ENCODE measurements around the gene ELP5. TPM values are rescaled to one million over a fixed set of nuclear protein-coding genes. Genes with fewer than 3 reads are reported as not detected.

The ELP5 gene
- total and polyA plus RNA-seq, 10 of the 15 experiments (the other 5 are each of a cell fraction or from before 2014, with no cell fraction given): 41.1 to 109 (median 77.5) TPM

DNA sequence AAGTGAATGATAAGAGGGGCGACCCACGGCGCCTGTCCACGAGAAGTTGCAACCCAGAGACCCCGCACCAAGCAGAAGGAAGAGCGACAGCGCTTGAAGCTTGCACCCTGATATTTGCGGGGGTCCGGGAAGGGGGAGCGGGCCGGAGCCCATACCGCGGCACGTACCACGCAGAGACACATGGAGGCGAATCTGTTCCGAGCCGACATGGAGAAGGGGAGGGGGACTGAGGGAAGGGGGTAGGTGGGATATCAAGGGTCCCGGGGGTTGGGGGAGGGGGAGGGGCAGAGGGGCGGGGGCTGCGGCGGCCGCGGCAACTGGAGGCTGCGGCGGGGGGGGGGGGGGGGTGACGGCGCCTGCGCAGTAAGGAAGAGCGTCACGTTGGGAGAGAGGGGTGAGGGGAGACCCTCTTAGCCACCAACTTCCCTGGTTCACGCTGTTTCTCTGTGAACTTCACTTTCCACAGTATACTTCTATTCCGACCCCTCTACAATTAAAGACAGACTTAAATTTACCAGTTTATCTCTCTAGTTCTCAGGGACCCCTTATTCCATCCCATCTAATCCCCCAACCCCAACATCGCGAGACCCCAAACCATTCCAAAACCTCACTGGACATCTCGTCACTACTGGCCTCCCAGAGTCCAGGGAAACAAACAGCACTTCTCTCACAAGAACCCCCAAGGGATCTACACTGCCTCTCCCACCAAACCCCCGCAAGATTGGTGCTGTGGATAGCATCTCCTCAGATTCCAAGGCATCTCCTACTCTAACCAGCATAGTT is 40.3 kb upstream of the ELP5 start:
- ATAC-seq (no peak), DNase-seq (ENCODE audit: low read depth, low spot score) (no peak), FAIRE-seq (no peak)
- no peak overlapping the region for H3K27ac ChIP-seq (ENCODE audit: control insufficient read depth, insufficient read depth)
- in situ Hi-C loops (cut with MboI) (no loop called here), intact Hi-C loops (cut with micrococcal nuclease; ENCODE audit: unreplicated experiment) (loop anchor here (5.0 kb wide), 1 partner anchor 86 kb away; no protein-coding TSS in a partner anchor)
- H2AFZ ChIP-seq (ENCODE audit: control insufficient read depth, low read depth, low read length): no peak overlapping the region
- H3K27me3 ChIP-seq (replicated peaks in 1 of 2; ENCODE audit: control insufficient read depth in 2 of 2, insufficient read depth in 2 of 2, low read length in 1 of 2): no peaks in the 10 kb centered on the region
- WGBS (ENCODE audit: insufficient coverage, insufficient replicate concordance, low lambda C conversion rate, missing lambda C conversion rate): 57% methylated on average over 18 of the region's 37 CpGs
- no peak overlapping the region for H3K4me3 ChIP-seq
- H3K9ac ChIP-seq (ENCODE audit: control insufficient read depth, insufficient read depth, low read length): no peak overlapping the region
- ChIA-PET RAD21 (ENCODE audit: unreplicated experiment) (no interaction called here), CTCF (no interaction called here), SMC1A (ENCODE audit: uncharacterized antibody, unreplicated experiment) (no interaction called here), POLR2A (no interaction called here)
- peaks cover 10% of the 10 kb centered on the region for H3K4me1 ChIP-seq (ENCODE audit: control insufficient read depth, insufficient read depth, low read length)
- no peaks in the 10 kb centered on the region for H3K36me3 ChIP-seq (ENCODE audit: control insufficient read depth in 2 of 2, insufficient read depth in 2 of 2, low read length in 1 of 2)
- no TSS peak for BruUV-seq (replicated peaks)
- no peak overlapping the region for H3K4me2 ChIP-seq (ENCODE audit: control insufficient read depth, insufficient read depth)
- H3K79me2 ChIP-seq (ENCODE audit: control insufficient read depth, insufficient read depth, low read length): no peaks in the 10 kb centered on the region
- no peaks in the 10 kb centered on the region for H3K9me3 ChIP-seq (replicated peaks; ENCODE audit: control insufficient read depth, insufficient read depth, low read length)
- no peaks in the 10 kb centered on the region for H4K20me1 ChIP-seq (ENCODE audit: control insufficient read depth, insufficient read depth)
- no peak for TF ChIP-seq SUZ12 (IDR thresholded peaks at IDR 0.05; ENCODE audit: unreplicated experiment)
- TF ChIP-seq RUNX3 (IDR thresholded peaks at IDR 0.05; ENCODE audit: low read length): no peak
- no peak for TF ChIP-seq BCL11A (IDR thresholded peaks at IDR 0.05; ENCODE audit: low read depth, low read length)
- TF ChIP-seq, protein P1, sequence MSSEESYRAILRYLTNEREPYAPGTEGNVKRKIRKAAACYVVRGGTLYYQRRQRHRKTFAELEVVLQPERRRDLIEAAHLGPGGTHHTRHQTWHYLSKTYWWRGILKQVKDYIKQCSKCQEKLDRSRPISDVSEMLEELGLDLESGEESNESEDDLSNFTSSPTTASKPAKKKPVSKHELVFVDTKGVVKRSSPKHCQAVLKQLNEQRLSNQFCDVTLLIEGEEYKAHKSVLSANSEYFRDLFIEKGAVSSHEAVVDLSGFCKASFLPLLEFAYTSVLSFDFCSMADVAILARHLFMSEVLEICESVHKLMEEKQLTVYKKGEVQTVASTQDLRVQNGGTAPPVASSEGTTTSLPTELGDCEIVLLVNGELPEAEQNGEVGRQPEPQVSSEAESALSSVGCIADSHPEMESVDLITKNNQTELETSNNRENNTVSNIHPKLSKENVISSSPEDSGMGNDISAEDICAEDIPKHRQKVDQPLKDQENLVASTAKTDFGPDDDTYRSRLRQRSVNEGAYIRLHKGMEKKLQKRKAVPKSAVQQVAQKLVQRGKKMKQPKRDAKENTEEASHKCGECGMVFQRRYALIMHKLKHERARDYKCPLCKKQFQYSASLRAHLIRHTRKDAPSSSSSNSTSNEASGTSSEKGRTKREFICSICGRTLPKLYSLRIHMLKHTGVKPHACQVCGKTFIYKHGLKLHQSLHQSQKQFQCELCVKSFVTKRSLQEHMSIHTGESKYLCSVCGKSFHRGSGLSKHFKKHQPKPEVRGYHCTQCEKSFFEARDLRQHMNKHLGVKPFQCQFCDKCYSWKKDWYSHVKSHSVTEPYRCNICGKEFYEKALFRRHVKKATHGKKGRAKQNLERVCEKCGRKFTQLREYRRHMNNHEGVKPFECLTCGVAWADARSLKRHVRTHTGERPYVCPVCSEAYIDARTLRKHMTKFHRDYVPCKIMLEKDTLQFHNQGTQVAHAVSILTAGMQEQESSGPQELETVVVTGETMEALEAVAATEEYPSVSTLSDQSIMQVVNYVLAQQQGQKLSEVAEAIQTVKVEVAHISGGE (CRISPR knock-in tag; IDR thresholded peaks at IDR 0.05): no peak
- no peak for TF ChIP-seq SUPT20H (IDR thresholded peaks at IDR 0.05; ENCODE audit: borderline replicate concordance, control insufficient read depth, low read depth, low read length)
- TF ChIP-seq RBBP5 (conservative IDR thresholded peaks at IDR 0.05): no peak
- no peak for TF ChIP-seq WRNIP1 (IDR thresholded peaks at IDR 0.05; ENCODE audit: borderline replicate concordance, low read depth, low read length)
- TF ChIP-seq, protein P2, sequence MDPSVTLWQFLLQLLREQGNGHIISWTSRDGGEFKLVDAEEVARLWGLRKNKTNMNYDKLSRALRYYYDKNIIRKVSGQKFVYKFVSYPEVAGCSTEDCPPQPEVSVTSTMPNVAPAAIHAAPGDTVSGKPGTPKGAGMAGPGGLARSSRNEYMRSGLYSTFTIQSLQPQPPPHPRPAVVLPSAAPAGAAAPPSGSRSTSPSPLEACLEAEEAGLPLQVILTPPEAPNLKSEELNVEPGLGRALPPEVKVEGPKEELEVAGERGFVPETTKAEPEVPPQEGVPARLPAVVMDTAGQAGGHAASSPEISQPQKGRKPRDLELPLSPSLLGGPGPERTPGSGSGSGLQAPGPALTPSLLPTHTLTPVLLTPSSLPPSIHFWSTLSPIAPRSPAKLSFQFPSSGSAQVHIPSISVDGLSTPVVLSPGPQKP (IDR thresholded peaks at IDR 0.05; ENCODE audit: low read depth, low read length): no peak
- TF ChIP-seq MEF2B (IDR thresholded peaks at IDR 0.05; ENCODE audit: partially characterized antibody, poor library complexity, severe bottlenecking): no peak
- TF ChIP-seq, protein P3, sequence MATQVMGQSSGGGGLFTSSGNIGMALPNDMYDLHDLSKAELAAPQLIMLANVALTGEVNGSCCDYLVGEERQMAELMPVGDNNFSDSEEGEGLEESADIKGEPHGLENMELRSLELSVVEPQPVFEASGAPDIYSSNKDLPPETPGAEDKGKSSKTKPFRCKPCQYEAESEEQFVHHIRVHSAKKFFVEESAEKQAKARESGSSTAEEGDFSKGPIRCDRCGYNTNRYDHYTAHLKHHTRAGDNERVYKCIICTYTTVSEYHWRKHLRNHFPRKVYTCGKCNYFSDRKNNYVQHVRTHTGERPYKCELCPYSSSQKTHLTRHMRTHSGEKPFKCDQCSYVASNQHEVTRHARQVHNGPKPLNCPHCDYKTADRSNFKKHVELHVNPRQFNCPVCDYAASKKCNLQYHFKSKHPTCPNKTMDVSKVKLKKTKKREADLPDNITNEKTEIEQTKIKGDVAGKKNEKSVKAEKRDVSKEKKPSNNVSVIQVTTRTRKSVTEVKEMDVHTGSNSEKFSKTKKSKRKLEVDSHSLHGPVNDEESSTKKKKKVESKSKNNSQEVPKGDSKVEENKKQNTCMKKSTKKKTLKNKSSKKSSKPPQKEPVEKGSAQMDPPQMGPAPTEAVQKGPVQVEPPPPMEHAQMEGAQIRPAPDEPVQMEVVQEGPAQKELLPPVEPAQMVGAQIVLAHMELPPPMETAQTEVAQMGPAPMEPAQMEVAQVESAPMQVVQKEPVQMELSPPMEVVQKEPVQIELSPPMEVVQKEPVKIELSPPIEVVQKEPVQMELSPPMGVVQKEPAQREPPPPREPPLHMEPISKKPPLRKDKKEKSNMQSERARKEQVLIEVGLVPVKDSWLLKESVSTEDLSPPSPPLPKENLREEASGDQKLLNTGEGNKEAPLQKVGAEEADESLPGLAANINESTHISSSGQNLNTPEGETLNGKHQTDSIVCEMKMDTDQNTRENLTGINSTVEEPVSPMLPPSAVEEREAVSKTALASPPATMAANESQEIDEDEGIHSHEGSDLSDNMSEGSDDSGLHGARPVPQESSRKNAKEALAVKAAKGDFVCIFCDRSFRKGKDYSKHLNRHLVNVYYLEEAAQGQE (IDR thresholded peaks at IDR 0.05; ENCODE audit: low read depth, low read length): no peak
- TF ChIP-seq, protein P4, sequence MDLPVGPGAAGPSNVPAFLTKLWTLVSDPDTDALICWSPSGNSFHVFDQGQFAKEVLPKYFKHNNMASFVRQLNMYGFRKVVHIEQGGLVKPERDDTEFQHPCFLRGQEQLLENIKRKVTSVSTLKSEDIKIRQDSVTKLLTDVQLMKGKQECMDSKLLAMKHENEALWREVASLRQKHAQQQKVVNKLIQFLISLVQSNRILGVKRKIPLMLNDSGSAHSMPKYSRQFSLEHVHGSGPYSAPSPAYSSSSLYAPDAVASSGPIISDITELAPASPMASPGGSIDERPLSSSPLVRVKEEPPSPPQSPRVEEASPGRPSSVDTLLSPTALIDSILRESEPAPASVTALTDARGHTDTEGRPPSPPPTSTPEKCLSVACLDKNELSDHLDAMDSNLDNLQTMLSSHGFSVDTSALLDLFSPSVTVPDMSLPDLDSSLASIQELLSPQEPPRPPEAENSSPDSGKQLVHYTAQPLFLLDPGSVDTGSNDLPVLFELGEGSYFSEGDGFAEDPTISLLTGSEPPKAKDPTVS (IDR thresholded peaks at IDR 0.05; ENCODE audit: low read depth, low read length): no peak
- no peak for TF ChIP-seq FOXK2 (IDR thresholded peaks at IDR 0.05)
- no peak for TF ChIP-seq YY1 (IDR thresholded peaks at IDR 0.05; ENCODE audit: low read depth, low read length)
- TF ChIP-seq NRF1 (conservative IDR thresholded peaks at IDR 0.05; ENCODE audit: low read depth, low read length): no peak
